Measurements from ENCODE around the gene ZSWIM1.

DNA sequence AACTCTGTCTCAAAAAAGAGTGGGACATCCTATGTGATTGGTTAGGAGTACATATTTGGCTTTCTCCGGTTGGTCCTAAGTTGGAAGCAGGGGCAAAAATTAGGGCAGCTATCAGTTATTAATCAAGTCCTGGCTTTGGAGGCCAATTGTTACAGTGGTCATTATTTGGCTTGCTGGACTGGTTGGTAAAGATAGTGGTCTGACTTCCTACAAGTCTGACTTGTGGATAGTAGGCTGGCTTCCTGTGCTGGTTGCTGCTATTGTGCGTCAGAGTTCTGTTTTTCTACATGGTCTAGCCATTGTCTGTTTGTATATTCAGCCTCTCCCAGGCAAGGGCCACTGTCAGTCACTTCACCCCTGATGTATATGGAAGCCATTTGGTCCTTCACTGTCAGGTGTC lies 30.8 kb upstream of the ZSWIM1 start:
- TF ChIP-seq, protein P1, sequence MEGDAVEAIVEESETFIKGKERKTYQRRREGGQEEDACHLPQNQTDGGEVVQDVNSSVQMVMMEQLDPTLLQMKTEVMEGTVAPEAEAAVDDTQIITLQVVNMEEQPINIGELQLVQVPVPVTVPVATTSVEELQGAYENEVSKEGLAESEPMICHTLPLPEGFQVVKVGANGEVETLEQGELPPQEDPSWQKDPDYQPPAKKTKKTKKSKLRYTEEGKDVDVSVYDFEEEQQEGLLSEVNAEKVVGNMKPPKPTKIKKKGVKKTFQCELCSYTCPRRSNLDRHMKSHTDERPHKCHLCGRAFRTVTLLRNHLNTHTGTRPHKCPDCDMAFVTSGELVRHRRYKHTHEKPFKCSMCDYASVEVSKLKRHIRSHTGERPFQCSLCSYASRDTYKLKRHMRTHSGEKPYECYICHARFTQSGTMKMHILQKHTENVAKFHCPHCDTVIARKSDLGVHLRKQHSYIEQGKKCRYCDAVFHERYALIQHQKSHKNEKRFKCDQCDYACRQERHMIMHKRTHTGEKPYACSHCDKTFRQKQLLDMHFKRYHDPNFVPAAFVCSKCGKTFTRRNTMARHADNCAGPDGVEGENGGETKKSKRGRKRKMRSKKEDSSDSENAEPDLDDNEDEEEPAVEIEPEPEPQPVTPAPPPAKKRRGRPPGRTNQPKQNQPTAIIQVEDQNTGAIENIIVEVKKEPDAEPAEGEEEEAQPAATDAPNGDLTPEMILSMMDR (IDR thresholded peaks at IDR 0.05) = no peak
- no peak for TF ChIP-seq POLR2A (IDR thresholded peaks at IDR 0.05)
- TF ChIP-seq POLR2AphosphoS5 (IDR thresholded peaks at IDR 0.05) = no peak
- no peak for TF ChIP-seq EP300 (IDR thresholded peaks at IDR 0.05)

All from sigmoid colon (tissue), 4 donors.